Sigmoid colon (tissue), 4 donors: Measurements from ENCODE around the gene MAML3.

Source experiments
- CTCF ChIP-seq, 4 experiments: fragments of 450-650 bp in 3 of 4; fragments of 200-600 bp in 1 of 4; IDR thresholded peaks; one replicate each; pipeline ENCODE4 v1.5.1; 2016 to 2019; ENCODE audit warnings: antibody characterized with exemption in 4 of 4, mild to moderate bottlenecking in 3 of 4, moderate library complexity in 2 of 4
- POLR2AphosphoS5 ChIP-seq, 4 donors: sonication (generic); formaldehyde crosslinking; IDR thresholded peaks; one replicate each; pipeline ENCODE4 v1.6.1; 2017; ENCODE audit warnings: antibody characterized with exemption in 4 of 4

DNA sequence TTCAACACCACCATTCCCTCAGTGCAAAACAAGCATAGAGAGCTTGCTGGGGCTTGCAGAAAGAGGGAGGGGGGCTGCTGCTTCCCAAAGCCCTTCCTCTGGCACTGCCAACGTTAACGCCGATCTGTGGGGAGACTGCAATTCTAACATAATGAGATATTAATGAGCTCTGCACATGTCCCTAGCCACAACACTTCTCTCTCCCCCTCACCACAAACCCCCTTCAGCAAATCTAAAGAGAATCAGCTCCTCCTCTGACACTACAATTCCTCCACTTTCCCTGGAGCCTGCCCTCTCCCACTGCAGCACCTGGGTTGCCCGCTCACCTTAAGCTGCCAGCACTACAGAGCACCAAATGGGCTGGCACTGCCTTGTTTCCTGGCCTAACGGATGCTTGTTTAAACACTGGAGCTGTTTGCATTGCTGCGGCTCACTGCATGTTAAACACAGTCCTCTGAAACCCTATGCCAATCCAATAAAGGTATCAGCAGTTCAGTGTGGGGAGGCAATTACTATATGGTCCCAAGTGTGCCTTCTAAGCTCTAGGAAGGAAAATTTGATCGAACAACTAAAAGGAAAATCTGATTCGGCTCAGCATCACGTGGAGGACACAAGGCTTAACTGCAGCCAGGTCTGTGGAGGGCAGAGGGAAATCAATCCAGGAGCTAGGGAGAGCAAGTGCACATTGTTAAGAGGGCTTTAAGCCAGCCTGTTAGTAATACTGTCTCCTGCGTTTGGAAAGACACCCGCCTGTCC lies 232.4 kb downstream of the MAML3 start:
- no peak for TF ChIP-seq CTCF (IDR thresholded peaks at IDR 0.05)
- no peak for TF ChIP-seq POLR2AphosphoS5 (IDR thresholded peaks at IDR 0.05)
